Measurements from ENCODE around the gene DLK1. TPM values are rescaled to one million over a fixed set of nuclear protein-coding genes. Genes with fewer than 3 reads are reported as not detected.

The DLK1 gene
- polyA plus RNA-seq, 3 donors = 2.7 to 6.1 (median 4.4) TPM

GRCh38 chr14:100711493-100711892 lies 15.2 kb upstream of the DLK1 start:
- no peak for DNase-seq (ENCODE audit: low read depth in 3 of 3, low spot score in 2 of 3)

- no peak for DNase-seq (ENCODE audit: low read depth in 3 of 3, low spot score in 2 of 3)
Measured at GRCh38 chr14:100712490-100712889, 14.2 kb upstream of the DLK1 start.

GRCh38 chr14:100713705-100714104 lies 13.0 kb upstream of the DLK1 start:
- DNase-seq (ENCODE audit: low read depth in 3 of 3, low spot score in 2 of 3) = no peak

- no peak for DNase-seq (ENCODE audit: low read depth in 3 of 3, low spot score in 2 of 3)
Measured at GRCh38 chr14:100714258-100714892, 12.3 kb upstream of the DLK1 start.

- no peak for DNase-seq (ENCODE audit: low read depth in 3 of 3, low spot score in 2 of 3)
Measured at GRCh38 chr14:100715332-100715731, 11.4 kb upstream of the DLK1 start.

- DNase-seq (ENCODE audit: low read depth in 3 of 3, low spot score in 2 of 3) = no peak
Measured at GRCh38 chr14:100715803-100716202, 10.9 kb upstream of the DLK1 start.

GRCh38 chr14:100717386-100717785 lies 9.3 kb upstream of the DLK1 start:
- DNase-seq (ENCODE audit: low read depth in 3 of 3, low spot score in 2 of 3) = no peak

- DNase-seq (ENCODE audit: low read depth in 3 of 3, low spot score in 2 of 3) = no peak
Measured at GRCh38 chr14:100719976-100720520, 6.6 kb upstream of the DLK1 start.

GRCh38 chr14:100721568-100721967 lies 5.1 kb upstream of the DLK1 start:
- DNase-seq (ENCODE audit: low read depth in 3 of 3, low spot score in 2 of 3) = no peak

- DNase-seq (ENCODE audit: low read depth in 3 of 3, low spot score in 2 of 3) = no peak
Measured at GRCh38 chr14:100722367-100722766, 4.3 kb upstream of the DLK1 start.

- no peak for DNase-seq (ENCODE audit: low read depth in 3 of 3, low spot score in 2 of 3)
Measured at GRCh38 chr14:100723135-100723829, 3.4 kb upstream of the DLK1 start.

GRCh38 chr14:100723830-100724437 lies 2.8 kb upstream of the DLK1 start:
- no peak for DNase-seq (ENCODE audit: low read depth in 3 of 3, low spot score in 2 of 3)

GRCh38 chr14:100724536-100724935 lies 2.2 kb upstream of the DLK1 start:
- no peak for DNase-seq (ENCODE audit: low read depth in 3 of 3, low spot score in 2 of 3)

- no peak for DNase-seq (ENCODE audit: low read depth in 3 of 3, low spot score in 2 of 3)
Measured at GRCh38 chr14:100725587-100726387, 905 bp upstream of the DLK1 start.

- DNase-seq (ENCODE audit: low read depth in 3 of 3, low spot score in 2 of 3) = no peak
Measured at GRCh38 chr14:100727086-100727872, 587 bp downstream of the DLK1 start.

- DNase-seq (ENCODE audit: low read depth in 3 of 3, low spot score in 2 of 3) = no peak
Measured at GRCh38 chr14:100727873-100728240, 1.2 kb downstream of the DLK1 start.

- no peak for DNase-seq (ENCODE audit: low read depth in 3 of 3, low spot score in 2 of 3)
Measured at GRCh38 chr14:100728962-100729361, 2.3 kb downstream of the DLK1 start.

- DNase-seq (ENCODE audit: low read depth in 3 of 3, low spot score in 2 of 3) = no peak
Measured at GRCh38 chr14:100729982-100730381, 3.3 kb downstream of the DLK1 start.

- DNase-seq (ENCODE audit: low read depth in 3 of 3, low spot score in 2 of 3) = no peak
Measured at GRCh38 chr14:100730581-100730980, 3.9 kb downstream of the DLK1 start.

- no peak for DNase-seq (ENCODE audit: low read depth in 3 of 3, low spot score in 2 of 3)
Measured at GRCh38 chr14:100731011-100731670, 4.4 kb downstream of the DLK1 start.

Measured in right renal cortex interstitium (tissue), 3 donors.